ENCODE results near the gene LPAR2.

GRCh38 chr19:19588546-19588945 is 39.5 kb downstream of the LPAR2 start:
- no peak for TF ChIP-seq CTCF (conservative IDR thresholded peaks at IDR 0.05 in 1 of 2, IDR thresholded peaks at IDR 0.05 in 1 of 2; ENCODE audit: low read depth in 1 of 2, low read length in 2 of 2)
- TF ChIP-seq EZH2 (IDR thresholded peaks at IDR 0.05; ENCODE audit: low read length, missing control alignments) = no peak
